Measurements from ENCODE around the gene KIF2C. TPM values are rescaled to one million over a fixed set of nuclear protein-coding genes. Genes with fewer than 3 reads are reported as not detected.

Gene KIF2C
- polyA plus RNA-seq, 1 of the 3 experiments (the other 2 are of a cell fraction), result 20.7 TPM

GRCh38 chr1:44695671-44696070 lies 44.0 kb upstream of the KIF2C start:
- Histone ChIP-seq H3K4me1 (ENCODE audit: control insufficient read depth in 1 of 2, insufficient read depth in 2 of 2, low read depth in 1 of 2, low read length in 1 of 2) (no peaks in the 10 kb centered on the region), H4K20me1 (ENCODE audit: insufficient read depth) (no peaks in the 10 kb centered on the region), H3K36me3 (replicated peaks in 1 of 2; ENCODE audit: control insufficient read depth in 1 of 2, insufficient read depth in 2 of 2, low read length in 1 of 2) (no peaks in the 10 kb centered on the region), H3K27me3 (ENCODE audit: insufficient read depth) (no peaks in the 10 kb centered on the region), H3F3A (replicated peaks; ENCODE audit: insufficient read depth) (no peaks in the 10 kb centered on the region), H3K9ac (no peak overlapping the region), H3K79me2 (ENCODE audit: insufficient read depth) (no peaks in the 10 kb centered on the region), H3K4me3 (ENCODE audit: low read depth in 2 of 2, low read length in 1 of 2) (no peak overlapping the region), H3K9me2 (no peaks in the 10 kb centered on the region), H3K9me3 (no peaks in the 10 kb centered on the region), H3K27ac (ENCODE audit: low read depth in 2 of 2, low read length in 1 of 2) (no peak overlapping the region), H2AFZ (ENCODE audit: low read depth) (no peak overlapping the region), H3K4me2 (no peak overlapping the region)
- TF ChIP-seq ZBTB33 (IDR thresholded peaks at IDR 0.05; ENCODE audit: borderline replicate concordance, low read depth) (no peak), RFX5 (IDR thresholded peaks at IDR 0.05; ENCODE audit: low read length) (no peak), TAF1 (IDR thresholded peaks at IDR 0.05; ENCODE audit: borderline replicate concordance, low read depth, low read length) (no peak), GATA2 (CRISPR knock-in tag; IDR thresholded peaks at IDR 0.05) (no peak), USF2 (IDR thresholded peaks at IDR 0.05; ENCODE audit: borderline replicate concordance, low read depth, low read length) (no peak), ELF1 (IDR thresholded peaks at IDR 0.05) (no peak), EZH2phosphoT487 (IDR thresholded peaks at IDR 0.05; ENCODE audit: borderline replicate concordance, low read depth) (no peak)
- WGBS (ENCODE audit: low lambda C conversion rate), result 72% methylated on average over 4 of the region's 4 CpGs
- CTCF ChIA-PET, result interaction anchor here (1.2 kb wide), 1 partner anchor 11 kb away, joined by 4 read pairs; no protein-coding TSS in a partner anchor
- DNase-seq, result no peak
- POLR2A ChIA-PET, result no interaction called here

GRCh38 chr1:44696101-44696500 lies 43.5 kb upstream of the KIF2C start:
- H3K4me1 ChIP-seq (ENCODE audit: control insufficient read depth in 1 of 2, insufficient read depth in 2 of 2, low read depth in 1 of 2, low read length in 1 of 2), result no peaks in the 10 kb centered on the region
- no peaks in the 10 kb centered on the region for H3K36me3 ChIP-seq (replicated peaks in 1 of 2; ENCODE audit: control insufficient read depth in 1 of 2, insufficient read depth in 2 of 2, low read length in 1 of 2)
- H3K9me2 ChIP-seq, result no peaks in the 10 kb centered on the region
- H3K9ac ChIP-seq, result no peak overlapping the region
- no peaks in the 10 kb centered on the region for H3F3A ChIP-seq (replicated peaks; ENCODE audit: insufficient read depth)
- no peak overlapping the region for H3K4me3 ChIP-seq (ENCODE audit: low read depth in 2 of 2, low read length in 1 of 2)
- ChIA-PET CTCF (interaction anchor here (1.2 to 1.4 kb wide), 3 partner anchors 11 to 22 kb away, joined by 4 to 5 read pairs (median 4); no protein-coding TSS in a partner anchor), POLR2A (no interaction called here)
- no peak for DNase-seq
- H3K27ac ChIP-seq (ENCODE audit: low read depth in 2 of 2, low read length in 1 of 2), result no peak overlapping the region
- no peak for TF ChIP-seq SIN3A (IDR thresholded peaks at IDR 0.05; ENCODE audit: borderline replicate concordance, low read depth, low read length)
- TF ChIP-seq EZH2phosphoT487 (IDR thresholded peaks at IDR 0.05; ENCODE audit: borderline replicate concordance, low read depth), result no peak
- TF ChIP-seq FOXJ3 (CRISPR knock-in tag; IDR thresholded peaks at IDR 0.05), result no peak
- TF ChIP-seq JUND (IDR thresholded peaks at IDR 0.05), result no peak
- TF ChIP-seq RAD21 (IDR thresholded peaks at IDR 0.05; ENCODE audit: low read length), result no peak
- no peaks in the 10 kb centered on the region for H3K27me3 ChIP-seq (ENCODE audit: insufficient read depth)
- H3K9me3 ChIP-seq, result no peaks in the 10 kb centered on the region
- H2AFZ ChIP-seq (ENCODE audit: low read depth), result no peak overlapping the region
- WGBS (ENCODE audit: low lambda C conversion rate), result 81% methylated on average over 3 of the region's 3 CpGs
- H3K4me2 ChIP-seq, result no peak overlapping the region
- H3K79me2 ChIP-seq (ENCODE audit: insufficient read depth), result no peaks in the 10 kb centered on the region
- no peaks in the 10 kb centered on the region for H4K20me1 ChIP-seq (ENCODE audit: insufficient read depth)
